ENCODE results near the gene GTF2H1.
A peak's percentile ranks its signal among the peaks of the same experiment; 100 is the strongest.

GTF2H1 gene

DNA sequence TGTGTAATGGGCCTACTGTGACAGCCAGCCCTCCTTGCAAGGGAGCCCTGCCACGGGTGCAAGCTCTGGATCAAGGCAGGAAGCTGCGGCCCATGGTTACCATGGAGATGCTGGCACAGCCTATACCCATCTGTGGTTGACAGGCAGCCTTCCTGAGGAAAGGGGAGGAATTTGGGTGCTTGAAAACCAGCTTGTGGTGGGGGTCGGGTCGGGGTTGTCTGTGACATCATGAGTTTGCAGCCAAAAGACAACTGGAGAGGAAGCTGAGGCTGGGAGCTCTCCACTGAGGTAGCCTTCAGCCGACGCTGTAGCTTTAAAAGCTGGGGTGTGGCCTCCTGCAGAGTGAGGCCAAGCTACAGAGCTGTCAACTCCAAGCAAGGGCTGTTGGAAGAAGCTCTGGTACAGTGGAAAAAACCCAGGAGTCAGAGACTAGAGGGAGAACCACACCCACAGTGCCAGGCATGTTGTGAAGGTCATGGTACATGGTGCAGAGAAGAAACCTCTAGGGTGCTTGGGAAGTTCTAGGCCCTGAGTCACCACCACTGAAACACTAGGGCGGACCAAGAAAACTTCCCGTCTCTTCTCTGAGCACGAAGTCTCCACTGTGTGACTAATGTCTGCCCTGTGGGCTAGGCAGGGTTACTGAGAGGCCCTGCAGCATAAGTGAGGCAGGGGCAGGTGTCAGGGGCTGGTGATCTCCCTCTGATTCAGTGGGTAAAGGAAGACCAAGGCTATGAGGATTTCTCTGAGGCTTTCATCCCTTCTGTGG, 61.2 kb downstream of the GTF2H1 start:
- peak; percentile 98 for DNase-seq (ENCODE audit: low read depth)
- TF ChIP-seq, protein P1, sequence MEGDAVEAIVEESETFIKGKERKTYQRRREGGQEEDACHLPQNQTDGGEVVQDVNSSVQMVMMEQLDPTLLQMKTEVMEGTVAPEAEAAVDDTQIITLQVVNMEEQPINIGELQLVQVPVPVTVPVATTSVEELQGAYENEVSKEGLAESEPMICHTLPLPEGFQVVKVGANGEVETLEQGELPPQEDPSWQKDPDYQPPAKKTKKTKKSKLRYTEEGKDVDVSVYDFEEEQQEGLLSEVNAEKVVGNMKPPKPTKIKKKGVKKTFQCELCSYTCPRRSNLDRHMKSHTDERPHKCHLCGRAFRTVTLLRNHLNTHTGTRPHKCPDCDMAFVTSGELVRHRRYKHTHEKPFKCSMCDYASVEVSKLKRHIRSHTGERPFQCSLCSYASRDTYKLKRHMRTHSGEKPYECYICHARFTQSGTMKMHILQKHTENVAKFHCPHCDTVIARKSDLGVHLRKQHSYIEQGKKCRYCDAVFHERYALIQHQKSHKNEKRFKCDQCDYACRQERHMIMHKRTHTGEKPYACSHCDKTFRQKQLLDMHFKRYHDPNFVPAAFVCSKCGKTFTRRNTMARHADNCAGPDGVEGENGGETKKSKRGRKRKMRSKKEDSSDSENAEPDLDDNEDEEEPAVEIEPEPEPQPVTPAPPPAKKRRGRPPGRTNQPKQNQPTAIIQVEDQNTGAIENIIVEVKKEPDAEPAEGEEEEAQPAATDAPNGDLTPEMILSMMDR (conservative IDR thresholded peaks at IDR 0.05; ENCODE audit: control insufficient read depth, insufficient read depth, low read depth, low read length): no peak
- H3K4me3 ChIP-seq (ENCODE audit: control insufficient read depth, low read depth, low read length): peak overlapping the region; percentile 1

GRCh38 chr11:18384157-18384641, 61.8 kb downstream of the GTF2H1 start:
- peak; percentile 81 for DNase-seq (ENCODE audit: low read depth)
- no peak overlapping the region for H3K4me3 ChIP-seq (ENCODE audit: control insufficient read depth, low read depth, low read length)
- TF ChIP-seq, protein P1 (conservative IDR thresholded peaks at IDR 0.05; ENCODE audit: control insufficient read depth, insufficient read depth, low read depth, low read length): no peak

DNA sequence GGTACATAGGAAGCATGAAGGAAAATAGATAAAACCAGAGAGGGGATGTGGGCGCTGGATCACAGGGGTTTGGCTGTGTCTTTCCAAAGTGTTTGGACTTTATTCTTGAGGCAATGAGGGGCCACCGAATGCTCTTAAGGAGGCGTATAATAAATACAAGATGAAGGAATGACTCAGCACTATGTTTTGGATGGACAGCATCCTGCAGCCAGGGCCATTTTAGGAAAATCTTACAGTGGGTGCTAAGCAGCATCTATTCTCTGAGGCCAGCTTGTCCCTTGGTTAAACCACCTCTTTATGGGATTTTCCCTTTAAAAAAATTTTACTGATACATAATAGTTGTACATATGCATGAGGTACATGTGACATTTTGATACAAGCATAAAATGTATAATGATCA, 67.7 kb downstream of the GTF2H1 start:
- no peak overlapping the region for H3K4me3 ChIP-seq (ENCODE audit: control insufficient read depth, low read depth, low read length)
- DNase-seq (ENCODE audit: low read depth): no peak
- TF ChIP-seq, protein P1 (conservative IDR thresholded peaks at IDR 0.05; ENCODE audit: control insufficient read depth, insufficient read depth, low read depth, low read length): no peak

GRCh38 chr11:18392434-18393321, 70.3 kb downstream of the GTF2H1 start:
- TF ChIP-seq, protein P1 (conservative IDR thresholded peaks at IDR 0.05; ENCODE audit: control insufficient read depth, insufficient read depth, low read depth, low read length): no peak
- H3K4me3 ChIP-seq (ENCODE audit: control insufficient read depth, low read depth, low read length): no peak overlapping the region
- DNase-seq (ENCODE audit: low read depth): no peak

DNA sequence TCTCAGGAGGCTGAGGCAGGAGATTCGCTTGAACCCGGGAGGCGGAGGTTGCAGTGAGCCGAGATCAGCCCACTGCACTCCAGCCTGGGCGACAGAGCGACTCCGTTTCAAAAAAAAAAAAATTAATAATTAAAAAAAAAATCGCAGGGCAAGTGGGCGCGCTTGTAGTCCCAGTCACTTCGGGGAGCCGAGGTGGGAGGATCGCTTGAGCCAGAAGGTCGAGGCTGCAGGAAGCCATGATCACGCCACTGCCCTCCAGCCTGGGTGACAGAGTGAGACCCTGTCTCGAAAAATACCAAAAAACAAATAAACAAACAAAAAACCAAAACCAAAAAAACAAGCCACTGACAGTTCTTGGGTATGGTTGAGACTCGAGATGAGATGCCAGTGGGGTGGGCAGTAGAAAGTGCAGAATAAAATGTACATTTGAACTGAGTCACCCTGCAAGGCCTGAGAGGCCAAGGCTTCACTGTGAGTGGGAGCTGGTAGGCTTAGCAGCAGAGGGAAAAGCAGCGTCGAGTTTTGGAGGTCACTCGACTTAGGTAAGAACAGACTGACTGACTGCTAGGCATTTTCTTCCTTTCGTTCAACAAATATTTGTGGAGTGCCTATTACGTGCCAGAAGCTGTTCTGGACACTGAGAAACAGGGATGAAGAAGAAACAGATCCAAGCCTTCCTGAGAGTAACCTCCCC, 71.4 kb downstream of the GTF2H1 start:
- TF ChIP-seq, protein P1 (conservative IDR thresholded peaks at IDR 0.05; ENCODE audit: control insufficient read depth, insufficient read depth, low read depth, low read length): no peak
- no peak for DNase-seq (ENCODE audit: low read depth)

DNA sequence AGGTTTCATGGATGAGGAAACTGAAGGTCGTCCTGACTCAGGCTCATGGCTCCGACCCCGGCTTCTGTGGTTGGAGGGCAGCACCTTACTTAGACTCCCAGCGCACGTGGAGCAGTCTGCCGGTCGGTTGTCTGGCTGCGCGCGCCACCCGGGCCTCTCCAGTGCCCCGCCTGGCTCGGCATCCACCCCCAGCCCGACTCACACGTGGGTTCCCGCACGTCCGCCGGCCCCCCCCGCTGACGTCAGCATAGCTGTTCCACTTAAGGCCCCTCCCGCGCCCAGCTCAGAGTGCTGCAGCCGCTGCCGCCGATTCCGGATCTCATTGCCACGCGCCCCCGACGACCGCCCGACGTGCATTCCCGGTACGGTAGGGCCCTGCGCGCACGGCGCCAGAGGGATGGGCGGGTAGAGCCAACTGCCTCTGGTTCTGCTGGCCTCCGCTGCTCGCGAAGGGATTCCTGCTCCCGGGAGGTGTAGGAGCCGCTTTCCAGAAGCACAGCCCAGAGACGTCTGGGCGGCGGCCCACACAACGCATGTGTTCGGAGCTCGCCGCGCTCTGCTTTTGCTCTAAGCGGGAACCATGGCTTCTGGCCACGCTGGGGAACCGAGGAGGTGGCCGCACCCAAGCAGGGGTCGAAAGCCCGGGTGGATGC, 72.0 kb downstream of the GTF2H1 start, which contains the start of gene LDHA:
TSS of gene LDHA (plus strand) at position 289 of the 653 bp plus-strand sequence. CDS start 2,280 bp downstream, outside the sequence.
- TF ChIP-seq, protein P1 (conservative IDR thresholded peaks at IDR 0.05; ENCODE audit: control insufficient read depth, insufficient read depth, low read depth, low read length): no peak
- DNase-seq (ENCODE audit: low read depth): peak; percentile 95
- H3K4me3 ChIP-seq (ENCODE audit: control insufficient read depth, low read depth, low read length): peak within 1 kb of the TSS; percentile 85

More for the DNA sequence above, 71.4 kb downstream of the GTF2H1 start:
- H3K4me3 ChIP-seq (ENCODE audit: control insufficient read depth, low read depth, low read length): peak overlapping the region; percentile 0
